Urinary bladder (tissue), 4 donors: Measurements from ENCODE around the gene LMBRD1. TPM values are rescaled to one million over a fixed set of nuclear protein-coding genes. Genes with fewer than 3 reads are reported as not detected.
"Not testable (repeated sequence)": the region's sequence is repeated elsewhere in the genome, so short reads cannot be mapped to it uniquely, and the experiment has no call there.

Source experiments
- DNase-seq: peaks from one replicate; pipeline ENCODE4 v3.0.0-alpha.2; 2015; ENCODE audit errors: extremely low spot score
- H3K27ac ChIP-seq: one replicate; pipeline ENCODE4 v1.5.1; 2013; ENCODE audit warnings: low read depth, mild to moderate bottlenecking, moderate library complexity
- H3K36me3 ChIP-seq: one replicate; pipeline ENCODE4 v1.6.1; 2013; ENCODE audit warnings: mild to moderate bottlenecking, moderate library complexity; ENCODE audit not compliant: insufficient read depth
- H3K4me1 ChIP-seq: one replicate; pipeline ENCODE4 v1.6.1; 2013; ENCODE audit warnings: mild to moderate bottlenecking, moderate library complexity; ENCODE audit not compliant: insufficient read depth
- H3K4me3 ChIP-seq: one replicate; pipeline ENCODE4 v1.5.1; 2013; ENCODE audit warnings: low read depth, low read length
- WGBS: extraction: QIAGEN DNeasy Blood & Tissue Kit; methylation state at CpG from one replicate; pipeline ENCODE4 v1.1.7; 2013; 5-methylcytosine and 5-hydroxymethylcytosine counted together
- polyA plus RNA-seq: library from polyadenylated mRNA; stranded (reverse); fragments of 200-250 nt; gene quantifications from one replicate; pipeline ENCODE4 v1.2.3, GENCODE V29; 2013
- total RNA-seq: library from RNA; depleted of rRNA; stranded (reverse); fragments of >200 nt; gene quantifications from one replicate; pipeline ENCODE4 v1.2.3, GENCODE V29; 2014
- donor health status: healthy with polysubstance abuse.
- donor health status: healthy.

The LMBRD1 gene
- total and polyA plus RNA-seq, 2 donors, result 50.4 to 86.8 TPM

GRCh38 chr6:69690986-69691385 is 105.8 kb downstream of the LMBRD1 start:
- Histone ChIP-seq H3K4me1 (no peaks in the 10 kb centered on the region), H3K4me3 (no peak overlapping the region), H3K36me3 (peaks cover 1% of the 10 kb centered on the region), H3K27ac (no peak overlapping the region)
- DNase-seq, result no peak
- 89% methylated on average over 1 of the region's 1 CpG for WGBS

- H3K36me3 ChIP-seq, result no peaks in the 10 kb centered on the region
- no peaks in the 10 kb centered on the region for H3K4me1 ChIP-seq
- H3K27ac ChIP-seq, result no peak overlapping the region
- H3K4me3 ChIP-seq, result no peak overlapping the region
- no peak for DNase-seq
- WGBS, result 96% methylated on average over 1 of the region's 1 CpG
Observed at GRCh38 chr6:69680302-69680701, 116.5 kb downstream of the LMBRD1 start.

- H3K4me1 ChIP-seq, result no peaks in the 10 kb centered on the region
- DNase-seq, result no peak
- H3K27ac ChIP-seq, result no peak overlapping the region
- H3K4me3 ChIP-seq, result no peak overlapping the region
- WGBS, result 65% methylated on average over 2 of the region's 2 CpGs
- peaks cover 5% of the 10 kb centered on the region for H3K36me3 ChIP-seq
Observed at GRCh38 chr6:69673298-69673697, 123.5 kb downstream of the LMBRD1 start.

GRCh38 chr6:69668916-69669315 is 127.9 kb downstream of the LMBRD1 start:
- 46% methylated on average over 4 of the region's 4 CpGs for WGBS
- no peaks in the 10 kb centered on the region for H3K4me1 ChIP-seq
- peaks cover 5% of the 10 kb centered on the region for H3K36me3 ChIP-seq
- H3K27ac ChIP-seq, result no peak overlapping the region
- DNase-seq, result no peak
- no peak overlapping the region for H3K4me3 ChIP-seq

- not testable (repeated sequence) for H3K36me3 ChIP-seq, H3K27ac ChIP-seq, H3K4me1 ChIP-seq, H3K4me3 ChIP-seq, DNase-seq
- WGBS, result 93% methylated on average over 9 of the region's 9 CpGs
Observed at GRCh38 chr6:69666779-69667178, 130.0 kb downstream of the LMBRD1 start.

- H3K4me1 ChIP-seq, result no peaks in the 10 kb centered on the region
- H3K27ac ChIP-seq, result no peak overlapping the region
- WGBS, result 89% methylated on average over 3 of the region's 3 CpGs
- DNase-seq, result no peak
- no peaks in the 10 kb centered on the region for H3K36me3 ChIP-seq
- no peak overlapping the region for H3K4me3 ChIP-seq
Observed at GRCh38 chr6:69665437-69665836, 131.4 kb downstream of the LMBRD1 start.

- no peak overlapping the region for H3K27ac ChIP-seq
- no peak overlapping the region for H3K4me3 ChIP-seq
- no peak for DNase-seq
- no peaks in the 10 kb centered on the region for H3K36me3 ChIP-seq
- H3K4me1 ChIP-seq, result no peaks in the 10 kb centered on the region
- WGBS, result 92% methylated on average over 1 of the region's 1 CpG
Observed at GRCh38 chr6:69664551-69664950, 132.3 kb downstream of the LMBRD1 start.

- Histone ChIP-seq H3K4me1 (no peaks in the 10 kb centered on the region), H3K4me3 (no peak overlapping the region), H3K36me3 (no peaks in the 10 kb centered on the region), H3K27ac (no peak overlapping the region)
- 71% methylated on average over 2 of the region's 2 CpGs for WGBS
- DNase-seq, result no peak
Observed at GRCh38 chr6:69663215-69663614, 133.6 kb downstream of the LMBRD1 start.

- Histone ChIP-seq H3K4me3 (no peak overlapping the region), H3K27ac (no peak overlapping the region), H3K36me3 (no peaks in the 10 kb centered on the region), H3K4me1 (no peaks in the 10 kb centered on the region)
- DNase-seq, result no peak
Observed at GRCh38 chr6:69650703-69651102, 146.1 kb downstream of the LMBRD1 start.

GRCh38 chr6:69647726-69648125 is 149.1 kb downstream of the LMBRD1 start:
- 71% methylated on average over 2 of the region's 2 CpGs for WGBS
- no peak for DNase-seq
- H3K4me1 ChIP-seq, result no peaks in the 10 kb centered on the region
- H3K27ac ChIP-seq, result no peak overlapping the region
- no peak overlapping the region for H3K4me3 ChIP-seq
- no peaks in the 10 kb centered on the region for H3K36me3 ChIP-seq

- H3K4me3 ChIP-seq, result no peak overlapping the region
- no peak overlapping the region for H3K27ac ChIP-seq
- H3K36me3 ChIP-seq, result no peaks in the 10 kb centered on the region
- WGBS, result 74% methylated on average over 2 of the region's 2 CpGs
- no peaks in the 10 kb centered on the region for H3K4me1 ChIP-seq
- no peak for DNase-seq
Observed at GRCh38 chr6:69643688-69644087, 153.1 kb downstream of the LMBRD1 start.

GRCh38 chr6:69632932-69633331 is 163.9 kb downstream of the LMBRD1 start:
- H3K4me3 ChIP-seq, result no peak overlapping the region
- DNase-seq, result no peak
- H3K27ac ChIP-seq, result no peak overlapping the region
- H3K4me1 ChIP-seq, result no peaks in the 10 kb centered on the region
- 81% methylated on average over 2 of the region's 2 CpGs for WGBS
- H3K36me3 ChIP-seq, result no peaks in the 10 kb centered on the region

GRCh38 chr6:69631552-69632346 is 165.1 kb downstream of the LMBRD1 start:
- 41% methylated on average over 4 of the region's 4 CpGs for WGBS
- no peaks in the 10 kb centered on the region for H3K4me1 ChIP-seq
- no peak overlapping the region for H3K27ac ChIP-seq
- H3K4me3 ChIP-seq, result no peak overlapping the region
- no peak for DNase-seq
- no peaks in the 10 kb centered on the region for H3K36me3 ChIP-seq

GRCh38 chr6:69630767-69631166 is 166.0 kb downstream of the LMBRD1 start:
- WGBS, result 92% methylated on average over 1 of the region's 1 CpG

GRCh38 chr6:69627625-69628024 is 169.2 kb downstream of the LMBRD1 start:
- H3K36me3 ChIP-seq, result no peaks in the 10 kb centered on the region

More at GRCh38 chr6:69630767-69631166, 166.0 kb downstream of the LMBRD1 start:
- H3K4me3 ChIP-seq, result no peak overlapping the region
- H3K27ac ChIP-seq, result no peak overlapping the region
- H3K36me3 ChIP-seq, result no peaks in the 10 kb centered on the region
- no peaks in the 10 kb centered on the region for H3K4me1 ChIP-seq
- no peak for DNase-seq

More at GRCh38 chr6:69627625-69628024, 169.2 kb downstream of the LMBRD1 start:
- Histone ChIP-seq H3K4me1 (no peaks in the 10 kb centered on the region), H3K27ac (no peak overlapping the region), H3K4me3 (no peak overlapping the region)
- DNase-seq, result no peak
- WGBS, result 39% methylated on average over 1 of the region's 1 CpG
